GM19467 (cell line): Measurements from ENCODE around the gene CEACAM16.
"Not testable (repeated sequence)": the region's sequence is repeated elsewhere in the genome, so short reads cannot be mapped to it uniquely, and the experiment has no call there.

Experiments used
- ATAC-seq: cut with Tn5 transposase; IDR thresholded peaks from one replicate; pipeline ENCODE4 v1.9.1; 2021; ENCODE audit warnings: mild to moderate bottlenecking, moderate library complexity; ENCODE audit not compliant: unreplicated experiment

The CEACAM16 gene

GRCh38 chr19:44702551-44703176 lies 3.7 kb downstream of the CEACAM16 start:
- ATAC-seq = no peak

GRCh38 chr19:44703336-44704078 lies 4.6 kb downstream of the CEACAM16 start:
- no peak for ATAC-seq

GRCh38 chr19:44704982-44705381 lies 6.0 kb downstream of the CEACAM16 start:
- no peak for ATAC-seq

GRCh38 chr19:44705502-44706010 lies 6.6 kb downstream of the CEACAM16 start:
- no peak for ATAC-seq

DNA sequence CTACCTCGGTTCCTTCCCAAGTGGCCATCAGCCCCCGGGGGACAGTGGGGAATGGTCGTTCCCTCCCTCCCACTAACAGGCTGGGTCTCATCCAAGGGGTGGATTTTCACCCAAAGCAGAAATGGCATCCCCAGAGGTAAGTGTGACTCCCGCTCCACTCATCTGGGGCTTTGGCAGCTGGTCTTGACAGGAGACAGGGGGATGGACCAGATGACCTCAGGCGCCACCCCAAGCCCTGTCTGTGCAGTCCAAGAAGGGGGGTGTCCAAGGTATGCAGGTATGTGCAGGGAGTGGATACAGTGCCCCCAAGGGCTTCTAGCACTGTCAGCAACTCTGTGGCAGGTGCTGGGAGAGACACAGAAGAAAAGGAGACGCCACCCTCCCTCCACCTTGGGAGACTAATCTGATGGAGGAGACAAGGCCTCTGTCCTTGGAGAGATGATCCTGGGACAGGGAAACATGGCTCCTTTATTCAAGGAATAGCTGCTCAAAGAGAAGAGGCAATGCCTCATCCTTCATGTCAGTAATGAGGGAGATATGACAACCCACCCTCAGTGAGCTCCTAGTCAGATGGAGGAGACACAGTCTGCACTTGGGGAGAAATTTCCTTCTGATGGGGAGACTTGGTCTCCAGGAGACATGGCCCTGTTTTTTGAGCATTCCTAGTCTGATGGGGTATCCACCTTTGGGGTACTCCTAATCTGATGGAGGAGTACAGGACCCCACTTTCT lies 7.7 kb downstream of the CEACAM16 start:
- no peak for ATAC-seq

- no peak for ATAC-seq
Observed at GRCh38 chr19:44707794-44708193, 8.8 kb downstream of the CEACAM16 start.

DNA sequence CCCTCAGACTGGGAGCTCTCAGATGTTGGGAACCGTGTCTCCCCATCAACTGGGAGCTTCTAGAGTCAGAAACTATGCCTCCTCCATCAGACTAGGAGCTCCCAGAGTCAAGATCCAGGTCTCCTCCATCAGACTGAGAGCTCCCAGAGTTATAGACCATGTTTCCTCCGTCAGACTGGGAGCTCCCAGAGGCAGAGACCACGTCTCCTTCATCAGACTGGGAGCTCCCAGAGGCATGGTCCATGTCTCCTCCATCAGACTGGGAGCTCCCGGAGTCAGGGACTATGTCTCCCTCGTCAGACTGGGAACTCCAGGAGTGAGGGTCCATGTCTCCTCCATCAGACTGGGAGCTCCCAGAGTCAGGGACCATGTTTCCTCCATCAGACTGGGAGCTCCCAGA lies 10.0 kb downstream of the CEACAM16 start:
- no peak for ATAC-seq

GRCh38 chr19:44709434-44710266 lies 10.7 kb downstream of the CEACAM16 start:
- not testable (repeated sequence) for ATAC-seq

GRCh38 chr19:44710483-44710882 lies 11.5 kb downstream of the CEACAM16 start:
- no peak for ATAC-seq

GRCh38 chr19:44712864-44713515 lies 14.0 kb downstream of the CEACAM16 start:
- no peak for ATAC-seq

GRCh38 chr19:44714597-44715169 lies 15.7 kb downstream of the CEACAM16 start:
- no peak for ATAC-seq

GRCh38 chr19:44717603-44718002 lies 18.7 kb downstream of the CEACAM16 start:
- ATAC-seq = no peak

- no peak for ATAC-seq
Observed at GRCh38 chr19:44718441-44719261, 19.7 kb downstream of the CEACAM16 start.

GRCh38 chr19:44719262-44719701 lies 20.3 kb downstream of the CEACAM16 start:
- ATAC-seq = no peak

DNA sequence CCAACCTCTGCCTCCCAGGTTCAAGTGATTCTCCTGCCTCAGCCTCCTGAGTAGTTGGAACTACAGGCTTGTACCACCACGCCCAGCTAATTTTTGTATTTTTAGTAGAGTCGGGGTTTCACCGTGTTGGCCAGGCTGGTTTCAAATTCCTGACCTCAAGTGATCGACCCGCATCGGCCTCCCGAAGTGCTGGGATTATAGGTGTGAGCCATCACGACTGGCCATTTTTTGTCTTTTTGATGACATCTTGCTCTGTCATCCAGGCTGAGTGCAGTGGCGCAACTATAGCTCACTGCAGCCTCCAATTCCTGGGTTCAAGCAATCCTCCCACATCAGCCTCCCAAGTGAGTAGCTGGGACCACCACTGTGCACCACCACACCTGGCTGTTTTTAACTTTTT lies 21.4 kb downstream of the CEACAM16 start:
- not testable (repeated sequence) for ATAC-seq

DNA sequence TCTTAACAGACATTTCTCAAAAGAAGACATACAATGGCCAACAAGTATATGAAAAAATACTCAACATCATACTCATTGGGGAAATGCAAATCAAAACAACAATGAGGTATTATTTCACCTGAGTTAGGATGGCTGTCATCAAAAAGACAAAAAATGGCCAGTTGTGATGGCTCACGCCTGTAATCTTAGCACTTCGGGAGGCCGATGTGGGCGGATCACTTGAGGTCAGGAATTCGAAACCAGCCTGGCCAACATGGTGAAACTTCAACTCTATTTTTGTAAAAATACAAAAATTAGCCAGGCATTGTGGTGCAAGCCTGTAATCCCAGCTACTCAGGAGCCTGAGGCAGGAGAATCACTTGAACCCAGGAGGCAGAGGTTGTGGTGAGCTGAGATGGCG lies 22.0 kb downstream of the CEACAM16 start:
- ATAC-seq = no peak

- ATAC-seq = not testable (repeated sequence)
Observed at GRCh38 chr19:44721369-44721768, 22.4 kb downstream of the CEACAM16 start.

GRCh38 chr19:44722131-44723121 lies 23.5 kb downstream of the CEACAM16 start:
- no peak for ATAC-seq
